ENCODE measurements around the gene B3GNT7. TPM values are rescaled to one million over a fixed set of nuclear protein-coding genes. Genes with fewer than 3 reads are reported as not detected.
A peak's percentile ranks its signal among the peaks of the same experiment; 100 is the strongest.

The B3GNT7 gene
- total RNA-seq, 2 donors from 2014 or later, result 13.0 to 32.3 TPM

- Mint-ChIP-seq H3K4me1 (peaks cover 17% of the 10 kb centered on the region), H3K4me3 (no peak overlapping the region), H3K27ac (no peak overlapping the region), H3K9me3 (peaks cover 17% of the 10 kb centered on the region), H3K36me3 (ENCODE audit: low read depth) (no peaks in the 10 kb centered on the region), H3K27me3 (ENCODE audit: insufficient read depth) (no peaks in the 10 kb centered on the region)
- no peaks in the 10 kb centered on the region for H3K36me3 ChIP-seq (ENCODE audit: control insufficient read depth, insufficient read depth, low read length)
- H3K9me3 ChIP-seq (ENCODE audit: control insufficient read depth, low read length), result peaks cover 11% of the 10 kb centered on the region
- peaks cover 7% of the 10 kb centered on the region for H3K4me1 ChIP-seq (ENCODE audit: control insufficient read depth, insufficient read depth, low read length)
- no peak overlapping the region for H3K9ac ChIP-seq (ENCODE audit: extremely low read depth, low read length, poor library complexity, severe bottlenecking)
- no peak overlapping the region for H3K27ac ChIP-seq (ENCODE audit: low read depth, low read length)
- H3K4me3 ChIP-seq (ENCODE audit: low read length), result no peak overlapping the region
- TF ChIP-seq CTCF (conservative IDR thresholded peaks at IDR 0.05), result no peak
- H3K27me3 ChIP-seq (ENCODE audit: control insufficient read depth, insufficient read depth, low read length, poor library complexity, severe bottlenecking), result no peaks in the 10 kb centered on the region
- DNase-seq, result no peak
- WGBS, 2 experiments (ENCODE audit: insufficient coverage in 1 of 2, insufficient read length in 1 of 2), result 90 to 100% methylated on average over 3 to 5 of the region's 5 CpGs
Measured at GRCh38 chr2:231380991-231381847, 14.3 kb upstream of the B3GNT7 start.

- H3K27me3 Mint-ChIP-seq (ENCODE audit: insufficient read depth), result no peaks in the 10 kb centered on the region
- 90% methylated on average over 2 to 8 of the region's 8 CpGs for WGBS, 2 experiments (ENCODE audit: insufficient coverage in 1 of 2, insufficient read length in 1 of 2)
Measured at GRCh38 chr2:231382116-231382515, 13.4 kb upstream of the B3GNT7 start.

GRCh38 chr2:231383416-231384108, 11.9 kb upstream of the B3GNT7 start:
- no peak for TF ChIP-seq CTCF (conservative IDR thresholded peaks at IDR 0.05)
- no peak overlapping the region for H3K4me3 Mint-ChIP-seq
- no peak overlapping the region for H3K9ac ChIP-seq (ENCODE audit: extremely low read depth, low read length, poor library complexity, severe bottlenecking)
- H3K36me3 ChIP-seq (ENCODE audit: control insufficient read depth, insufficient read depth, low read length), result no peaks in the 10 kb centered on the region
- 91 to 94% methylated on average over 11 to 15 of the region's 15 CpGs for WGBS, 2 experiments (ENCODE audit: insufficient coverage in 1 of 2, insufficient read length in 1 of 2)
- H3K9me3 Mint-ChIP-seq, result peaks cover 17% of the 10 kb centered on the region
- no peak for DNase-seq
- peaks cover 7% of the 10 kb centered on the region for H3K4me1 ChIP-seq (ENCODE audit: control insufficient read depth, insufficient read depth, low read length)
- H3K27me3 Mint-ChIP-seq (ENCODE audit: insufficient read depth), result no peaks in the 10 kb centered on the region
- H3K4me3 ChIP-seq (ENCODE audit: low read length), result no peak overlapping the region
- H3K9me3 ChIP-seq (ENCODE audit: control insufficient read depth, low read length), result peaks cover 11% of the 10 kb centered on the region
- H3K27me3 ChIP-seq (ENCODE audit: control insufficient read depth, insufficient read depth, low read length, poor library complexity, severe bottlenecking), result no peaks in the 10 kb centered on the region
- peaks cover 4% of the 10 kb centered on the region for H3K4me1 Mint-ChIP-seq
- no peaks in the 10 kb centered on the region for H3K36me3 Mint-ChIP-seq (ENCODE audit: low read depth)
- no peak overlapping the region for H3K27ac Mint-ChIP-seq
- H3K27ac ChIP-seq (ENCODE audit: low read depth, low read length), result no peak overlapping the region

More at GRCh38 chr2:231382116-231382515, 13.4 kb upstream of the B3GNT7 start:
- peak; percentile 36 for TF ChIP-seq CTCF (conservative IDR thresholded peaks at IDR 0.05)
- peaks cover 7% of the 10 kb centered on the region for H3K4me1 ChIP-seq (ENCODE audit: control insufficient read depth, insufficient read depth, low read length)
- Mint-ChIP-seq H3K27ac (no peak overlapping the region), H3K36me3 (ENCODE audit: low read depth) (no peaks in the 10 kb centered on the region), H3K9me3 (peaks cover 17% of the 10 kb centered on the region), H3K4me1 (peaks cover 10% of the 10 kb centered on the region), H3K4me3 (no peak overlapping the region)
- H3K9ac ChIP-seq (ENCODE audit: extremely low read depth, low read length, poor library complexity, severe bottlenecking), result no peak overlapping the region
- no peak for DNase-seq
- no peak overlapping the region for H3K27ac ChIP-seq (ENCODE audit: low read depth, low read length)
- no peak overlapping the region for H3K4me3 ChIP-seq (ENCODE audit: low read length)
- peaks cover 11% of the 10 kb centered on the region for H3K9me3 ChIP-seq (ENCODE audit: control insufficient read depth, low read length)
- no peaks in the 10 kb centered on the region for H3K27me3 ChIP-seq (ENCODE audit: control insufficient read depth, insufficient read depth, low read length, poor library complexity, severe bottlenecking)
- H3K36me3 ChIP-seq (ENCODE audit: control insufficient read depth, insufficient read depth, low read length), result no peaks in the 10 kb centered on the region
